HG02678 (cell line): Measurements from ENCODE around the gene SLC23A3.

ENCODE experiments used
- ATAC-seq: cut with Tn5 transposase; IDR thresholded peaks from one replicate; pipeline ENCODE4 v1.9.1; 2021; ENCODE audit warnings: mild to moderate bottlenecking, moderate library complexity; ENCODE audit not compliant: unreplicated experiment

The SLC23A3 gene

GRCh38 chr2:219116776-219117646, 52.8 kb downstream of the SLC23A3 start:
- ATAC-seq: no peak

DNA sequence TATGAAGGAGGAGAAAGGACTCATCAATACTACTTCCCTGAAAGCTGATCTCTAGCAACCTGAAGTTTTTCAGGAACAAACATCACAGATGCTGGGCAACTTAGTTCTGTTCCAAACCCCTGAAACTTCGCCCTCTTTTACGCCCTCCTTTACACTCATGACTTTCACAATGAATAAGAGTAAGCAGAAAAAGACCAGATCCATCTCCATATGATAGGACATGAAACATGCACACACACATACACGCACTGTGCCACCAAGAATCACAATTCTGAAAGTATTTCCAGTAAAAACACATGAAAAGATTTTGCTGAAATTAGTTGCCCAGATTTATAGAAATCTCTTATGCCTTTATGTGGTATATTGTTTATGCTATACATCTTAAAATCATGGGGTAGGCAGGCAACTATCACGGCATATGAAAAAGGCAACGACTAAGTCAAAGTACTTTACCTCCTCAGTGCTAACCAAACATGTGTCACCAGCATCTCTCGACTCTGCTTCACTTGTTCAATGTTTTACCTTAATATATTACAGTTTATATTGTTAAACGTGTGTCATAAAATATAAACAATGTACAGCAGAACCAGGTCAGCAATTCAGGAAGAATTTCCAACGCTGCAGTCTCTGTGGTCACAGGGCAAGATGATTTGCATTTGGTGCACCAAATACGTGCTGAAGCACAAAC, 57.0 kb downstream of the SLC23A3 start:
- no peak for ATAC-seq

- no peak for ATAC-seq
Measured at GRCh38 chr2:219112062-219112406, 57.8 kb downstream of the SLC23A3 start.
